HG03135 (cell line): ENCODE data around the gene CSRP3.

Experiments
- ATAC-seq: cut with Tn5 transposase; IDR thresholded peaks from one replicate; pipeline ENCODE4 v1.9.1; 2021; ENCODE audit warnings: mild to moderate bottlenecking, moderate library complexity; ENCODE audit not compliant: unreplicated experiment

The CSRP3 gene

GRCh38 chr11:19226378-19227195 lies 24.8 kb upstream of the CSRP3 start:
- ATAC-seq, result no peak

GRCh38 chr11:19225581-19225980 lies 23.8 kb upstream of the CSRP3 start:
- no peak for ATAC-seq

GRCh38 chr11:19225123-19225522 lies 23.3 kb upstream of the CSRP3 start:
- no peak for ATAC-seq

- no peak for ATAC-seq
These were observed 19.3 kb upstream of the CSRP3 start for GRCh38 chr11:19220903-19221724.

GRCh38 chr11:19218786-19219460 lies 17.1 kb upstream of the CSRP3 start:
- ATAC-seq, result no peak

GRCh38 chr11:19218216-19218615 lies 16.4 kb upstream of the CSRP3 start:
- ATAC-seq, result no peak

- ATAC-seq, result no peak
These were observed 15.1 kb upstream of the CSRP3 start for GRCh38 chr11:19216709-19217374.

- no peak for ATAC-seq
These were observed 14.2 kb upstream of the CSRP3 start for GRCh38 chr11:19216021-19216420.

- ATAC-seq, result no peak
These were observed 8.0 kb upstream of the CSRP3 start for GRCh38 chr11:19209617-19210370.

GRCh38 chr11:19208959-19209546 lies 7.3 kb upstream of the CSRP3 start:
- no peak for ATAC-seq

GRCh38 chr11:19208181-19208580 lies 6.4 kb upstream of the CSRP3 start:
- no peak for ATAC-seq

GRCh38 chr11:19204836-19205235 lies 3.1 kb upstream of the CSRP3 start:
- no peak for ATAC-seq

GRCh38 chr11:19200410-19201201 lies 1.2 kb downstream of the CSRP3 start:
- ATAC-seq, result no peak

GRCh38 chr11:19199771-19200170 lies 2.0 kb downstream of the CSRP3 start:
- ATAC-seq, result no peak

- no peak for ATAC-seq
These were observed 2.7 kb downstream of the CSRP3 start for GRCh38 chr11:19199048-19199447.

- no peak for ATAC-seq
These were observed 5.4 kb downstream of the CSRP3 start for GRCh38 chr11:19196432-19196831.

- no peak for ATAC-seq
These were observed 7.0 kb downstream of the CSRP3 start for GRCh38 chr11:19194620-19195308.

- no peak for ATAC-seq
These were observed 7.9 kb downstream of the CSRP3 start for GRCh38 chr11:19193916-19194315.
